Spleen (tissue), 7 donors: ENCODE data around the gene SNRNP200.
"Not testable (repeated sequence)": the region's sequence is repeated elsewhere in the genome, so short reads cannot be mapped to it uniquely, and the experiment has no call there.

Experiments
- CTCF ChIP-seq, 11 experiments: fragments of 200-600 bp in 7 of 11; fragments of 450-650 bp in 4 of 11; sonication (generic) in 4 of 11; IDR thresholded peaks in 8 of 11; conservative IDR thresholded peaks in 3 of 11; 1 replicate in 7 of 11; 2 replicates in 4 of 11; pipeline versions ENCODE4 v1.4.0 to v1.8.0; 2016 to 2021; ENCODE audit warnings: antibody characterized with exemption in 11 of 11, inconsistent platforms in 4 of 11, mild to moderate bottlenecking in 1 of 11
- POLR2A ChIP-seq, 3 donors: fragments of 450-650 bp; IDR thresholded peaks; one replicate each; pipeline ENCODE4 v1.5.1; 2017; ENCODE audit warnings: antibody characterized with exemption in 3 of 3, mild to moderate bottlenecking in 1 of 3
- donor health status: DM: no; HTN: no; CAD: no; lungs with moderate emphysema.
- donor health status: DM: no; HTN: no; CAD: no.
- donor health status: DM: no; HTN: no; CAD: no.

GRCh38 chr2:96257744-96258143, 47.6 kb downstream of the SNRNP200 start:
- TF ChIP-seq POLR2A (IDR thresholded peaks at IDR 0.05); CTCF (IDR thresholded peaks at IDR 0.05 in 8 of 11, conservative IDR thresholded peaks at IDR 0.05 in 3 of 11): not testable (repeated sequence)
